KMS-11 (cell line): ENCODE measurements around the gene UHRF2.

Experiments
- H2AFZ ChIP-seq: fragments of 200-600 bp; sonication (generic); 2 replicates; pipeline ENCODE4 v1.6.1; 2016; ENCODE audit warnings: antibody characterized with exemption, mixed run types, low read depth
- H3K27ac ChIP-seq: fragments of 200-600 bp; sonication (generic); 2 replicates; pipeline ENCODE4 v1.6.1; 2016; ENCODE audit warnings: mild to moderate bottlenecking, mixed run types
- H3K27me3 ChIP-seq: fragments of 200-600 bp; sonication (generic); 2 replicates; pipeline ENCODE4 v1.6.1; 2017; ENCODE audit warnings: mild to moderate bottlenecking, low read depth, mixed run types, moderate library complexity; ENCODE audit not compliant: insufficient read depth
- H3K36me3 ChIP-seq: fragments of 200-600 bp; sonication (generic); 2 replicates; pipeline ENCODE4 v1.6.1; 2017; ENCODE audit warnings: mild to moderate bottlenecking, mixed run types; ENCODE audit not compliant: insufficient read depth
- H3K4me1 ChIP-seq: fragments of 200-600 bp; sonication (generic); 2 replicates; pipeline ENCODE4 v1.6.1; 2016; ENCODE audit warnings: mild to moderate bottlenecking, low read depth, mixed run types; ENCODE audit not compliant: poor library complexity, severe bottlenecking
- H3K4me2 ChIP-seq: fragments of 200-600 bp; sonication (generic); 2 replicates; pipeline ENCODE4 v1.7.0; 2016; ENCODE audit warnings: mild to moderate bottlenecking, mixed run types
- H3K4me3 ChIP-seq: fragments of 200-600 bp; sonication (generic); IDR thresholded peaks from 2 replicates; pipeline ENCODE4 v1.6.1; 2017; ENCODE audit warnings: low read depth, low read length, mixed read lengths; ENCODE audit not compliant: insufficient read depth
- H3K79me2 ChIP-seq: fragments of 200-600 bp; sonication (generic); 2 replicates; pipeline ENCODE4 v1.6.1; 2016; ENCODE audit warnings: low read depth, mixed run types; ENCODE audit not compliant: insufficient read depth
- H3K9ac ChIP-seq: fragments of 200-600 bp; sonication (generic); 2 replicates; pipeline ENCODE4 v1.6.1; 2016; ENCODE audit warnings: mild to moderate bottlenecking, mixed run types
- H4K20me1 ChIP-seq: fragments of 200-600 bp; sonication (generic); 2 replicates; pipeline ENCODE4 v1.6.1; 2016; ENCODE audit warnings: mild to moderate bottlenecking, mixed run types; ENCODE audit not compliant: insufficient read depth
- CTCF ChIP-seq: fragments of 200-600 bp; sonication (generic); conservative IDR thresholded peaks from 2 replicates; pipeline ENCODE4 v1.6.1; 2017; ENCODE audit warnings: low read depth, mild to moderate bottlenecking, antibody characterized with exemption, low read length, moderate library complexity, mixed read lengths

UHRF2 gene

GRCh38 chr9:6471231-6471850 lies 58.3 kb downstream of the UHRF2 start:
- Histone ChIP-seq H3K4me1 (no peaks in the 10 kb centered on the region), H3K79me2 (0 out of 2 replicates have a peak, but pooled peaks cover 11% of the 10 kb centered on the region), H3K27ac (no peak overlapping the region), H3K4me2 (no peak overlapping the region), H4K20me1 (no peaks in the 10 kb centered on the region), H3K4me3 (no peak overlapping the region), H2AFZ (no peak overlapping the region), H3K9ac (no peak overlapping the region), H3K27me3 (no peaks in the 10 kb centered on the region), H3K36me3 (no peaks in the 10 kb centered on the region)
- no peak for TF ChIP-seq CTCF

GRCh38 chr9:6473151-6473550 lies 60.2 kb downstream of the UHRF2 start:
- no peaks in the 10 kb centered on the region for H3K36me3 ChIP-seq
- H4K20me1 ChIP-seq = no peaks in the 10 kb centered on the region
- H3K4me1 ChIP-seq = no peaks in the 10 kb centered on the region
- H3K27ac ChIP-seq = no peak overlapping the region
- no peak overlapping the region for H2AFZ ChIP-seq
- no peaks in the 10 kb centered on the region for H3K27me3 ChIP-seq
- H3K9ac ChIP-seq = no peak overlapping the region
- H3K4me3 ChIP-seq = no peak overlapping the region
- H3K4me2 ChIP-seq = no peak overlapping the region
- TF ChIP-seq CTCF = no peak
- H3K79me2 ChIP-seq = 0 out of 2 replicates have a peak, but pooled peaks cover 8% of the 10 kb centered on the region

- H2AFZ ChIP-seq = no peak overlapping the region
- no peaks in the 10 kb centered on the region for H3K79me2 ChIP-seq
- no peaks in the 10 kb centered on the region for H3K4me1 ChIP-seq
- no peak overlapping the region for H3K9ac ChIP-seq
- no peak overlapping the region for H3K4me3 ChIP-seq
- no peak for TF ChIP-seq CTCF
- no peaks in the 10 kb centered on the region for H4K20me1 ChIP-seq
- no peaks in the 10 kb centered on the region for H3K27me3 ChIP-seq
- H3K36me3 ChIP-seq = no peaks in the 10 kb centered on the region
- no peak overlapping the region for H3K27ac ChIP-seq
- H3K4me2 ChIP-seq = no peak overlapping the region
These were observed 67.0 kb downstream of the UHRF2 start for GRCh38 chr9:6479959-6480358.

GRCh38 chr9:6484210-6484609 lies 71.2 kb downstream of the UHRF2 start:
- H3K36me3 ChIP-seq = no peaks in the 10 kb centered on the region

More at GRCh38 chr9:6484210-6484609, 71.2 kb downstream of the UHRF2 start:
- Histone ChIP-seq H3K4me2 (no peak overlapping the region), H3K9ac (no peak overlapping the region), H4K20me1 (no peaks in the 10 kb centered on the region), H3K27me3 (no peaks in the 10 kb centered on the region), H2AFZ (no peak overlapping the region), H3K4me3 (no peak overlapping the region), H3K79me2 (no peaks in the 10 kb centered on the region), H3K27ac (no peak overlapping the region), H3K4me1 (no peaks in the 10 kb centered on the region)
- TF ChIP-seq CTCF = no peak
